Activated CD4-positive, alpha-beta T cell treated with anti-CD3 and anti-CD28 coated beads, Interleukin-2, amount 50 U/mL, for 48 hours (primary cell): ENCODE data around the gene KLF7.

Experiments
- DNase-seq, 2 experiments: peaks; one replicate each; pipeline ENCODE4 v3.0.0-alpha.2; 2020

KLF7 gene

DNA sequence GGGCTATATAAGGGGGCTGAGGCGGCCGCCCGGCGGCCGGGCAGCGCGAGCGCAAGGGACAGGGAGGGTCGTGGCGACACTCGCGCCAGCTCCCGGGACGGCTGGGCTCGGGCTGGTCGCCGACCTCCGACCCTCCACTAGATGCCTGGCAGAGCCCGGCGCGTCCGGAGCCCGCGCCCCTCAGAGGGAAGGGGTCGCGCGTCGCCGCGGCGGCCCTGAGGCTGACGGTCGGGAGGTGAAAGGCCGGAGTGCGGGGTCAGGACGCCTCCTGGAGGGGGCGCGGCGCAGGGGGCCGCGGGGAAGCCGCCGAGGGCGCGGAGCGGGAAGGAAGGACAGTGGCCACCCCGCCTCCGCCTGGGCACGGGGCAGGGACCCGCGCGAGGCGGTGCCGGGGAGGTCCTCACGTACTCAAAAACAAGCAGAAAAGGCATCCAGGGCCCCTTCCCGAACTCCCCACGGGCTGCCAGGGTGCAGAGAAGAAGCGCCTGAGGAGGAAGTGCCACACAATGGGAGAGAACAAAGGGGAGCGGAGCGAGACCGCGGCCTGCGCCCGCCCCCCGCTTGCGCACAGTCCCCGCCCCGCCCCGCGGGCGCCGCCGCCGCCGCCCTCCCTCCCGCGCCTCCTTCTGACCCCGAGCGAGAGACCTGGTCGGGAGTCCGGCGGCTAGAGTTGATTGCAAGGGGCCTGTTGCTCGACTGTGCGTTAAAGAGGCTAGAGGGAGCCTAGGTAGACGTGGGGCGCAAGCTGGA lies 776 bp upstream of the KLF7 start:
- peak; percentile 62 to 70 for DNase-seq

DNA sequence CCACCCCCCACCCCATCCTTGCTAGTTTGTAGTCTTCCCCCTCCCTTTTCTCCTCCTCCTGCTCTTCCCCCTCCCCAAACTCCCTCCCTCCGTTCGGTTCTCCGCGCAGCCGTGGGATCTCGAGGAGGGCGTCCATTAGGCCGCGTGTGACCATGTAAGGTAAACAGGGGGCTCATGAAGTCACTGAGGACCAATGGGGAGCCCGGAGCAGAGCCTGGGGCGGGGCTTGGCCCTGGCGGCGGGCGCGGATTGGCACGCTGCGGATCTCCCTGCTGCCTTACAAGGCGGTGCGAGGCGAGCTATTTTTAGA lies 246 bp upstream of the KLF7 start:
- peak; percentile 95 to 97 for DNase-seq

DNA sequence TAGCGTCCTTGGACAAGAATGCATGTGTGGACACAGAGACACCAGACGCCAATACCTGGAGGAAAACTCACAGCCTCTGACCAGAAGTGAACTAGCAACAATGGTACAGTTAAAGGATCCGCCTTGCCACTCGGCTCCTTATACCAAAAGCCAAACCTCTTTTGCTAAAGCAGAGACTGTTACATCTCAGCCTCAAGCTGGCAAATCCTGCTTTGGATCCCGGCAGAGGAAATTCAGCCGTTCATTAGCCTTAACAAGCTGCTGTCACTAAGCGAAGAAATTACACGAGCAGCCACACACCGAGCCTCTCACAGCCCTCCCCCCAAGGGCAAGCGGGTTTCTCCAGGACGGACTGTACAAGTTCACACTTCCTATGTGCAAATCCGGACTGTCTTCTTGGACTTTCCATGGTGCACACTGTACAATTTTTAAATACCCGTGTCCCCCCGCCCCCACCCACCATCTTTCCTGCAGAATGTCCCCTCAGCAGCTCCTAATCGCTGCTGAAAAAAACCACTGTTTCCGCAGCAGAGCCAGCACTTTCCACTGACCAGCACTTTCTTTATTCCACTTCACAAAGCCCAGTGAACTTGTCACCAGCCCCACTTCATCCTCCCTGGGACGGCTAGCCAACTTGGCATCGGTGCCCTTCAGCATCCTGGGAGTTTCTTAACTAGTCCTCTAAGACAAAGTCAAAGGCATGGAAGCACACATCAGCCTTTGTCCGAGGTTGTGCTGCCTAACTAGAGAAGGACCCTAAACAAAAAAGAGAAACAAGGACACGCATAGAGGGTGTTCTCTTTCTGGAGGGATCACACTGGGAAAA lies 1.5 kb downstream of the KLF7 start:
- peak; percentile 36 to 38 for DNase-seq

DNA sequence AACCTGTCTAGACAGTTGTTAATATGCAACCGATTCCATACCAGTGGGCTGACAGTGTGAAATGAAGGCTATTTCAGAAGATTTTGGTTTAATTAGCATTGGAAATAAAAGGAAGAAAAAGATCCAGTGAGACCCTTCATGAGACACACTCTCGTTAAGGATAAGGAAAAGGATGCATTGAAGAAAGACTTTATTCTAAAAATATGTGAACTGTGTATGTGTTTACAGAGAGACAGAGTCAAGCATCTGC lies 2.1 kb downstream of the KLF7 start:
- DNase-seq = no peak

DNA sequence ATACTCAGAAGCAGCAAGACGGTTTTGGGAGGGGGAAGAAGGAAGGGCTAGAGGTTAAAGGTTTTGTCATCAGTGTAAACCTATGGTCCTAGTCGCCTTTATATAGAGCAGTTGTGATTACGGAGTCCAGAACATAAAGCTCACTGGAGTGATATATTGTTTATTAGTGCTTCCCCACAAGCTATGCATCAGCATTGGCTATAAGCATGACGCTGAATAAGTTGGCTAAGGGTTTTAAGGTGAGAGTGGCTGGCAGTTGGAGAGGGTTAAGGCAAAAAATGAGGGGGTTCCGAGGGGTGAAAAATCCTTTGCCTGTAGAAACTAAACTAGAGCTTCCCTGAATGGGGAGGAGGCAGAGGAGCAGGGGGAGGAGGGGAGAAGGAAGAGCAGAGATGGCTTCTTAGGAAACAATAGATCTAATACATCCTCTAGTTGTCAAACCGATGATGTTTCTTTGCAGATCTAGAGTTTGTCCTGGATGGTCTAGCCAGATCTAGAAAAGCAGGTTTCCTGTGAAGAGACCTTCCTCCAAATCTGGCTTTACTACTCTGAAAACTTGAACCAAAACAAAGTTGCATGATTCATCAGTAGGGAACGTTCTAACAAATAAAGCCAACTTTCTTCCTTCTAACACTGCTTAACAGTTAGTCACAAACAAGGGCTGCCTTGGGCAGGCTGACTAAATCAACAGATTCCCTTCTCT lies 2.5 kb downstream of the KLF7 start:
- DNase-seq = peak in 1 of 2 experiments; percentile 38

DNA sequence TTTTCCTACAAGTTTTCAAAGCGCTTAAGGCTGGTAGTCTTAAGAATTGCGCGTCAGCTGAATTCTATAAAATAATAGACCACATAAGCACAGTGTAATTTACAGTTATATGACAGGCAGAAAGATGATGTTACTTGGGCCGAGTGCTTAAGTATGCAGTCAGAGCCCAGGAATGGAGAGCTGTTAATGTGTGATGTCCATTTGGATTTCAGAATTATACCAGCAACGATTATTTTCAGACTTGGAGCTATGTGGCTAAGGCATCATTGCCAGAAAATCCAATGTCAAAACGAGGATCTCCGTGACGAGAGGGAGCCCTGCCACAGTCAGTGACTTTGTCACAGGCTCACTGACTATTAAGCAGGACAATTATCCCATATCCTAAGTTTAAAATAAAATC lies 3.4 kb downstream of the KLF7 start:
- no peak for DNase-seq

DNA sequence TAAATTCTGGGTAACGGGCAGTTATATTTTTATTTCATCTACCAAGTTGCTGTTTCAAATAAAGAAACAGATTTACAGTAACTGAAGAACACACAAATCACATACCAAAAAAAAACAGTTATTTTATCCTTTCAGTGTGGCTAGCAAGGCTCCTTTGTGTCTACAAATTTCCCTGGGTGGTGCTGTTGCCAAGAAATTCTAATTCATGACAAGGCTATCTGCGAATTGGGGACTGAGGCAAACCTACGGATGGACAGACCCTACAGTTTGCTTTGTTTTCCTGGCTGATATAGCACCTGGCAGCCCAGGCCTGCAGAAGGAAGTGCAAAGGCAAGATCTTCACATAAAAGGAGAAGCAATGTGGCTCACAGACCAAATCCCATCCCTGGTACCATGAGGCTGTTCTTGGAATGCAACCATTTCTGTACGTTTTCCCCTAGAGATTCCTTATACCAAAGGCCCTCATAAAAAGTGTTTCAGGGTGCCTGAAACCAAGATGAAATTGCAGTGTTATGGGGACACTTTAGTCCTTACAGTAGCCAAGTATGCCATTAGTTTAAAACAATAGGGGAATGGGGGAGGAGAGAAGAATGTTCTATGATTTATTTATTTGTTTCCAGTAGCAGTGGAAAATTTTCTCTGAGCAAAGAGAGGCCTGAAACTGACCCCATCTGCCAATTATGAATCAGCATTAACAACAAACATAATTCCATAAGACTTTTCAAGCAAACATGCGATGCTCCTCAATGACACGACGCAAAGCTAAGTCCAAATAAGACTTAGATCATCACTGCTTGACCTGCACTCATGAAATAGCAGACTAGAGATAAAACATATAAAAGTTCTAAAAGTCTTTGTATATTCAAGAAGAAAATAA lies 4.3 kb downstream of the KLF7 start:
- no peak for DNase-seq

DNA sequence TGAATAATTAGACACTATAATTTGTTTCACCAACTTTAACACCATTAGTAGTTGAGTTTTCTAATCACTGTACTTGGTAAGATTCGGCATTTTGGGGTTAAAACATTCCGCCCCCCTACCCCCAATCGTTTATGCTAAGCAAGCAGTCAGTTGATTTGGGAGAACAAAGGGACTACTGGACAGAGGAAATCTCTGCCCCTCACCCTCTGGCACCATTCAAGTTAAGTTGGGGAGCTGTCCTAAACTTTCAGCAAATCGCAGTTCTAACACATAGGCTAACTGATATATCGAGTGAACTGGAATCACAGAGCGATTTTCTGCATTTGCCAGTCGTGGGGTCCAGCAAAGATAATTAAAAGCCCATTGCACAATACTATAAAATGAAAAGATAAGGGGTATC lies 5.6 kb downstream of the KLF7 start:
- no peak for DNase-seq

DNA sequence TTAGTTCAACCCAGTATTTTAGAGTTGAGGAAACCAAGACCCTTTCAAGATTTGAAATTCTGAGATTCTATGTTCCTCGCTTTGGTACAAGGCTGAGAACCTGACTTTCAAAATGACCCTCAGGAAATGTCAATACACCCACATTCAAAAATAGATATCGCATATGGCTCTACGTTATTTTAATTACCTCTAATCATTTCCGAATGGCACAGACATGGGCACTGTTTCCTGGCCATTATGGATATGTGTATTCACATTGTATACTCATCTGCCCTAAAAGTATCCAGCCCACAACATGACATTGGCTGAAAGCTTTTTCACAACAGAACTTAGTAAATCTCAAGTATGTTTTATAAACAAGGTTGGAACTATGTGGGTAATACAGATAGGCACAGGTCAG lies 6.7 kb downstream of the KLF7 start:
- no peak for DNase-seq

DNA sequence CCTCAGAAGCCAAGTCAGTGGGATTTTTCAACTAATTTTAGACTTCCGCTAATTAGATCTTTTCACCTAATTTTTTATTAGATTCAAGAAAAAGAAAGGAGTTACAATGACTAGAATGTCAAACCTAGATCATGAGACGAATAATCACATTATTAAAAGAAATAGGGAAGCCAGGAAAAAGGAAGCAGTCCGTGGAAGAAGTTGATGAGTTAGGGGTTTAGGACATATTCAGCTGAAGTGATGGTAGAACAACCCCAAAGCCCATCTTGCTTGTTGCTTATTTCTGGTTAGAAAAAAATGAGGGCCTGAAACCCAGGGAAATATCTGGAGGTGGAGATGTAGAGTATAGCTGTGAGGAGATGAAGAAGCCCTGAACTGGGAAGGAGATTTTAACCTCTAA lies 8.0 kb downstream of the KLF7 start:
- no peak for DNase-seq

DNA sequence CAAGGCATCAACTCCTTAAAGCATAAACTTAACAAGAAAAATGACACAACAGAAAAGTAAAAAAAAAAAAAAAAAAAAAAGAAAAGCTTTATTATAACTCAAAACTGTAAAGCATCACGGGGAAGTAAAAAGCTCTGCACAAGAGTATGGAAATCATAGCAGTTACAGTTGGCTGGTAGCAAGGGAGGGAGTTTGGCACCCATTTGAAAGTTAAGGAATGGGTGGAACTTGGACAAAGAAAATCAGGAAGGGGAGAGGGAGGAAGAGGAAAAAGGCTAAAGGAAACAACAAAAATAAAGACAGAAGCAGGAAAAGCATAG lies 8.6 kb downstream of the KLF7 start:
- no peak for DNase-seq

DNA sequence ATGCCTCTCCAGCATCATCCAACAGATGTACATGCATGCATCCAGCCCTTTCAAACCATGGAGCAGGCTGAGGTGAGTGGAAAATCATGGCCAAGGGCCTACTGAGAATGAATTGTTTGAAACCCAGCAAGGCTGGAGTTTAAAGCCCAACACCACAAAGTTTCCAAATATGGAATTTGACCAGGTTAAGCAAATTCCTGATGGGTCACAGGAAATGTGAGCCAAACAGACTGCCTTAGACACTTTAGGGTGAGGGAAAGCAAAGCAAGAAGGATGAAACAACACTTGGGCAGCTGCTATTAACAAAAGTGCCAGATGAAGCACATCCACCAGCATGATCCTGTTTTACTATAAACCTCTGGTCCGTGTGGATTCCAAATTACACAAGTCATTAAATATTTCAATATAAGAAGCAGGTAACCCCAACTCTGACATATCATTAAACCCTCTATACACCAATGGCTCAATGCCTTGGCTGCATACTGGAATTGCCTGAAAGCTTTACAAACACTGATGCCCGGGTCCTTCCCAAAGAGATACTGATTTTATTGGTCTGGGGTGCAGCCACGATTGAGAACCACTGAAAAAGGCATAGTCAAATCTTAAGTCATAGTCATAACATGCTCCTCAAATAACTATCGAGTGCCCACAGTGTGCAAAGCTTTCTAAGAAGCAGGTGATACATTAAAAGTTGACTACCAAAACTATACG lies 9.1 kb downstream of the KLF7 start:
- DNase-seq = peak in 1 of 2 experiments; percentile 47

DNA sequence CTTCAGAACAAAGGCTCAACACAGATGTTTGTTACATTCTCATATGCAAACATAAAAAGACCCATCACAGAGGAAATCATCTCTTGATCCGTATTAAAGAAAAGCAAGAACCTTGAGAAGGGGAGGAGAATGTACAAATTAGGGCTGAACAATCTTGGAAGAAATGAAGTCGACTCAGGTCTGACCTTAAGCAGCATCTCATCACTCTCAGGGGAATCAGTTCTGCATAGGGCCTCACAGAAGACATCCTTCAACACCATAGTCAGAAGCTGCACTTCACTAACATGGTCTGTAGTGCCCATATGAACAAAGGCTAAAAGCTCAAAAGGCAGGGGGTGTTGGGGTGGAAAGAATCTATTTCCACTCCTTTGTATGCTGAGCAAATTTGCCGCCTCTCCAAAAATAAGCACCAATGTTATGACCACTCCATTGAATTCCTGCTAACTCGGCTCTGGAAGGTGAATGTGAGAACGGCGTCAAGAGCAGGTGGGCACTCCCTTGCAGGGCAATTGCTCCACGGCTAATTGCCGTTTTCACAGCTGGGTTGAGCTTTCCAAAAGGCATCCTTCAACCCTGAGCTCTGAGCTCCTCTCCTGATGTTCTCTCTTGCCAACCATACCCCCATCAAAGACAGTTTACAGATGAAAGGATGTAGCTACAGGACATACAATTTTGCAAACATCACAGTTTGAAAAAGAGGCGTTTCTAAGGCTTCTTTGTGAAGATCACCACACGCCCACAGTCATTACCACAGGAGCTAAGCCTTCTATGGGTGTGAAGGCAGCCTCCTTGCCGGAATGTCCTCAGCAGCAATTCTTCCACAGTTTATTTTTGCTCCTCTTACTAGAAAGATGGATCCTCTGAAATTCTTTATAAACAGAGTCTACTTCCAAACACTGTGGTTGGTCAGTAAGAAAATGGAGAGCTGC lies 10.0 kb downstream of the KLF7 start:
- DNase-seq = no peak

DNA sequence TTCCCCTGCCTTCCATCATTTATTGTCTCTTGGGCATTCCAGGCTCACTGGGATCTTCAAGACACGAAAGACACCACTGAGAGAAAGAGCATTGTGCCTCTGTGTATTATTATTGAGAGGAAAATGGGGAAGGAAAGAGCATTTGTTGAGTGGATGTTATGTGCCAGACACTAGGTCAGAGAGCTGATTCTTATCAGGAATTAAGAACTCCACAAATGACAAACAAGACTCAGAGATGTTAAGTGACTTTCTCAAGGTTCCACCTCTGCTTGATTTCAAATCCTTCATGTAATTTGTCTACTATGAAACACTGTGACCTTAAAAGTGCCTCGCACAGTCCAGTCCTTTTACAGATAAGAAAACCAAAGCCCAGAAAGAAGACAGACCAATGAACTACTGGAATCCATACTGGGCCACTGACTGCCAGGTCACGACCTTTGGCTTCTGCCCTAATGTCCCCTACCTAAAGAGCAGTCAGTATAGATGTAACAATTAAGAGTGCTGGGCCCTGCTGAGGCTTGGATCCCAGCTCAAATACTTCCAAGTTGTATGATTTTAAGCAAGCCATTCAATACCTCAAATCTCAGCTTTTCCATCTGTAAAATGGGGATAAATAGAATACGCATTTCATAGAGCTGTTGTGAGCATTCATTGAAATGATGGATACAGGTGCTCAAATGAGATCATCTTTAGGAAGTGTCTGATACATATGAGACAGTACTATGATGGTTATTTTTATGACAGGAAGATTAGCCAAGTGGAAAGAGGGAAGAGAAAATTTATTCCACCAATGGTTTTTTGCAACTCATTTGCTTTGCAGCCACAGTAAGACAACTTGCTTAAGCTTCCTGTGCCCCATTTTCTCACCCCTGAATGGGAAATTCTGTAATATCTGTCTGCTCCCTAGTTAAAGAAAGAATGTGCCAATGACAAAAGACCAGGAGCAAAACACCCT lies 10.9 kb downstream of the KLF7 start:
- DNase-seq = no peak

DNA sequence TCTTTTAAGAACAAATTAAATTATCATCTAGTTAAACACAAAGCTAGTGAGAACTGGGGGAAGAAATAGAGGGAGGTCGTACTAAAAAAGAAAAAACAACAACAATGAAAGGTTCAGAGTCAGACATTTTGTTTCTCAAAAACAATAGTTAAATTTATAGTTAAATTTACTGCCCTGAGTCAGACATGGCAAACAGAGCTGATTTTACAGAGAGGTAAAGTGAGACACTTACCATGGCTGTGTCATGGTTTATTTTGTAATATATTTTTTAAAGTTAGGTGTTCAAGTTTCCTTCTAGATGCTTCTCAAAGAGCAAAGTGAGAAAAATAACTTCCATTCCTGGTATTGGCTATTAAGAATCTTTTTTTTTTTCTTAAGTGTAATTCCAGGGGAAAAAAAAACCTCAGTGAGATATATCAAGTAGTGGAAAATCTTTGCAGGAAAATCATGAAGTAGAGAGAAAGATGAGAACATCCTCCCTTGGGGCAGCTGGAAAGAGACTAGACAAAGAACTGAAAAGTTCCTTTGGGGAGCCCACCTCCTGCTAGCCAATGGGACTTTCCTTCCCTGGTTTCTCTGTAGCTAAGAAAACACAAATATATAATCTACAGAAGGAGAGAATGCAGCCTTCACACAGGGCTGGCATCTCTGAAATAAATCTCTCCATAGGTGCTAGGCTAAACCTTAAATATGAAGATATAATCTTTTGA lies 12.3 kb downstream of the KLF7 start:
- DNase-seq = no peak

DNA sequence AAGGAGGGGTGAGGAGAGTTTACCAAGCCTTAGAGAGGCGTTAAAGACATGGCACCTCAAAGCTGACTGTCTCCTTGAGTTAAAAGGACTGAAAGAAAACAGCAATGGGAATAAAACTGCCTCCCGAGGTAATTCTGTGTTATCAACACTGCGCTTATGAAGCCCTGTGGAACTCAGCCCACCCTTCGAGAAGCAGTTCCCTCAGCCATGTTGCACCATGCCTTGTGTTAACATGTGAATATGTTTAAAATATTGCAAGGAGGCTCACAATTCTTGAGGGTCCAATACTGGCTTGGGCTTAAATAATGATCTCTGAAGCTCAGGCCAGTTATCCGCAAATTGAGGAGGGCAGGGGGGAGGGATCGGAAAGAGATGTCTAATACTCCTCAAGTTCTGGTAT lies 14.7 kb downstream of the KLF7 start:
- no peak for DNase-seq

DNA sequence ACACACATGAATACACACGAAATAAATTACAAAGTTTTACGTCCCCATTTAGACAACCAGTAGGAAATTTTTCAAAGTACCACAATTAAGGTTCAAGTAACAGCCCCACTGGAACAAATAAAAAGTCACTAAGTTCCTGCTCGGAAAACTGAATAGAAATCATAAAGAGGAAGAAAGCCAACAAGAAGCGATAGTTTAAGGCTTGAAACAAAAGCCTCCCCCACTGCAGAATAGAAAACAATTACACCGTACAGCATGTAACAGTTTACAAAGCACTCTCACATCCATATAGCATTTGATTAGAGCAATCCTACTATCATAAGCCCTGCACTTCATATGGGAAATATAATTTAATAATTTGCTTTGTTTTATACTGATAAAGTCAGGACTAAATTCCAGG lies 15.5 kb downstream of the KLF7 start:
- no peak for DNase-seq

DNA sequence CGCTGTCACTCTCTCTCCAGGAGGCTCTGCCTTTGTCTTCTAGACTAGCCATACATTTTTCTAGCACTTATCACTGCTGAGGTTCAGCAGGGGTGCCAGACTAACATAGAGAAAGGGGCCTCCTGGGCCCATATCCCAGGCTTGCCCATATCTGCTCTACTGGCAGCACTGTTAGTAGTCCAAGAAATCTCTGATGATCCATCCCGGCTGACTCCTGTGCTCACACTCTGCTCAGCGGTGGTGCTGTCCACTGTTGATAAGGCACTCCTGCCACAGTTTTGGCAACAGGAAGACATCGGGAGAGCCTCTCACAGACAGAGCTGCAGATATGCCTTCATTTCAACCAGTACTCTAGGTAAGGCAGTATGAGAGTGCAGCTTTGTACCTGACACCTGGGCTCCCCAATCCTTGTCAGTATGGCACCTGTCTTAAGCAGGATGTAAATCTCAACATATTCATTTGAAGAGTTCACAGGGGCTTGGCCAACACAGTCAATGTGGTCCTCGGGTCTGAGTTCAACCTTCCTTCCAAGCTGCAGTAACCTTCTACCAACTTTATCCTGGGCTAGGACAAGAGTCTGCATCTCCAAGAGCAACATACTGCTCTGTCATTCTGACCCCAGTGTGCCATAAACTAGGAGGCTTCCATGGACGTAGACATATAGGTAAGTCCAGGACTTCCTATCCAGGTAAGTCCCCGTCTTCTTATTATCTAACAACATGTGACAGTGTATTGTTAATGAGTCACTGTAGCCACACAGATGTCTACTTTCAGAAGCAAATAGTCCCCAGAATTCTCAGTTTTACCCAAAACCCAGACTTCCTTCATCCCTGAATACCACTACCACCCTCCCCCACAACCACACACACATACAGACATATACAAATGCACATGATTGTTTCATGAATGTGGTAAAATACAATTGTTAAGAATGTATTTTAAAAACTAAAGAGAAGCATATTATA lies 16.2 kb downstream of the KLF7 start:
- peak in 1 of 2 experiments; percentile 34 for DNase-seq
